GM10266 (cell line): ENCODE data around the gene KCNG1.
"Not testable (repeated sequence)": the region's sequence is repeated elsewhere in the genome, so short reads cannot be mapped to it uniquely, and the experiment has no call there.

Source experiments
- DNase-seq: peaks from one replicate; pipeline ENCODE4 v3.0.0; 2012; ENCODE audit errors: extremely low spot score
- CTCF ChIP-seq: IDR thresholded peaks from 2 replicates; pipeline ENCODE4 v1.5.1; 2012; ENCODE audit warnings: mild to moderate bottlenecking, low read depth; ENCODE audit not compliant: control insufficient read depth, insufficient read depth; ENCODE audit errors: missing control alignments

The KCNG1 gene

GRCh38 chr20:50987493-50988210 lies 35.3 kb downstream of the KCNG1 start:
- peak; percentile 73 for DNase-seq
- peak; percentile 91 for TF ChIP-seq CTCF

DNA sequence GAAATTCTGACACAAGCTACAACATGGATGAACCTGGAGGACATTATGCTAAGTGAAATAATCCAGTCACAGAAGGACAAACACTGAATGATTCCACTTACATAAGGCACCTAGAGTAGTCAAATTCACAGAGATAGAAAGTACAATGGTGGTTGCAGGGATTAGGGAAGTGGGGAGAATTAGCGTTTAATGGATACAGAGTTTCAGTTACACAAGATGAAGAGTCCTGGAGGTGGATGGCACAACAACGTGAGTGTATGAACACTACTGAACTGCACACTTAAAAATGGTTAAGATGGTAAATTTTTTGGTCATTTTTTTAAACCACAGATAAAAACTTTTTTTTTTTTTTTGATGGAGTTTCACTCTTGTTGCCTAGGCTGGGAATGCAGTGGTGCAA lies 39.6 kb downstream of the KCNG1 start:
- TF ChIP-seq CTCF: no peak
- DNase-seq: no peak

GRCh38 chr20:50982363-50982762 lies 40.5 kb downstream of the KCNG1 start:
- DNase-seq: peak; percentile 5
- TF ChIP-seq CTCF: no peak

- DNase-seq: no peak
- TF ChIP-seq CTCF: no peak
Observed at GRCh38 chr20:50981714-50982048, 41.2 kb downstream of the KCNG1 start.

DNA sequence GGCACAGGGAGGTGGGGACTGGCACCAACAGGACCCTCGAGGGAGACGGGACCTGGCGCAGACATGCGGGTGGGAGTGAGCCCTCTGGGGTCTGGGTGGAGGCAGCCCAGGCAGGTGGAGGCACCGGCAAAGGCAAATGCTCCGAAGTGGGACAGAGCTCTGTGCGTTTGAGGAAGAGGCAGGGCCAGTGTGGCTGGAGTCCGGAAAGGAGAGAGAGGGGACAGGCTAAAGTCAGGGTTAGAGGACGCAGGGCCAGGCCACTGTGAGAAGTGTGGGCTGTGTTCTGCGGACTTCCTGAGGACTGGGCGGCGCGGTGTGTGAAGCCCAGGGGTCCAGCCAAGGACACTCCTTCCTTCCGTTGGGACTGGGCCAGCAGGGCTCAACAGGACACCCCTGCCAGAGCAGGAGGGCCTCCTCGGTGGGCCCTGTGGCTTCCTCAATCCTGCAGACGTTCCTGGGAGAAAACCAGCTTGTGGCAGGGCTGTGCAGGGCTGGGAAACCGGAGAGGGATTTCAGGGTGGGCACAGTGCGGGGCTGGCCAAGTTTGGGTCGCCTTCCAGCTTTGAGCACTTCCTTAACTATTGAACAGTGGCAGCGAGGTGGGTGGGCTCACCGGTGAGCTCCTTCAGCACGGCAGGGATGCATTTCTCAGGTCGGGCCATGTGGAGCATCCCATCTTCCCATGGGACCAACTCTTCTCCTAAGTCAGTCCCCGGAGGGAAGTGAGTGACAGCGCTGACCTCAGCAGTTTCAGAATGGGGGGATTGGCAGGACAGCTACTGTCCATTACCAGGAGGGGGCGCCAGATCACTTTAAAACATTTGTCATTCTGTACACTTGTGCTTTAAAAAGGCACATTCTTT lies 41.8 kb downstream of the KCNG1 start:
- peak; percentile 86 for TF ChIP-seq CTCF
- peak; percentile 54 for DNase-seq

DNA sequence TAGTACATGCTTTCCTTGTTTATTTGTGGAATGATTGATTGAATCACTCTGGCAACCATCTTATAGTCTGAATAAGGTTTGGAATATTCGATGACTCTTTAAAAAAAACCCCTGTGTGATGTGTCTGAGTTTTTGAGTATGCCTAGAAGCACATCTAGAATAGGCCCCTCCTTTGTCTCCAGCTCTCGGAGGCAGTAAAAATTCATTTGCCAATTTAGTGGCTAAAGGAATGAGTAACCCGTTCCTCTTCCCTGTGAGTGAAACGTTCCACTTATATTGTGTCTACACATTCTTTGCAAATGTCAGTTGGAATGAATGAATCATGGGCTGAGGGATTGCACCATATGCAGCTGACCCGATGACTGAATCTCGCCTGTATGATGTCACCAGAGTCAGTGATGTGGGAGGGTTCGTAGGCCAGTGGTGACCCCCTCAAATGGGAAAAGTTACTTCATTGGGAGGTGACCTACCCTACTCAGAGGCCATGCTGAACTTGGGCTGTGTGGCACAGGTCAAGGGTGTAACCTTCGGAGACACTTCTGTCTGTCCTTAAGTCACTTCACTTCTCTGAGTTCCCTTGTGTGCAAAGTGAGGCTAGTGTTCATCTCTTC lies 42.7 kb downstream of the KCNG1 start:
- TF ChIP-seq CTCF: no peak
- no peak for DNase-seq

DNA sequence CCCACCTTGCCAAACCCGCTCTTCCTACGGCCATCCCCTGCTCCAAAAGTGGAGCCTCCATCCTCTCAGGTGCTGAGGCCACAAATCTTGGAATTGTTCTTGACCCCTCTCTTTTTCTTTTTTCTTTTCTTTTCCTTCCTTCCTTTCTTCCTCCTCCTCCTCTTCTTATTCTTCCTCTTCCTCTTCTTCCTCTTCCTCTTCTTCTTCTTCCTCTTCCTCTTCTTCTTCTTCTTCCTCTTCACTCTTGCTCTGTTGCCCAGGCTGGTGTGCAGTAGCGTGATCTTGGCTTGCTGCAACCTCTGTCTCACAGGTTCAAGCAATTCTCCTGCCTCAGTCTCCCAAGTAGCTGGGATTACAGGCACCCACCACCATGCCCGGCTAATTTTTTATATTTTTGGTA lies 44.4 kb downstream of the KCNG1 start:
- DNase-seq: not testable (repeated sequence)
